ENCODE results near the gene PEX16.

GRCh38 chr11:45906965-45907611 is 10.6 kb downstream of the PEX16 start, which contains the start of gene FREY1:
- no peak for TF ChIP-seq POLR2AphosphoS5 (IDR thresholded peaks at IDR 0.05; ENCODE audit: low read depth, low read length)
- TF ChIP-seq TAF1 (IDR thresholded peaks at IDR 0.05; ENCODE audit: borderline replicate concordance, insufficient read depth, low read length), result no peak
- no peak for TF ChIP-seq REST (IDR thresholded peaks at IDR 0.05; ENCODE audit: insufficient read depth in 1 of 2, low read depth in 2 of 2, low read length in 2 of 2)
